B cell (primary cell): ENCODE data around the gene UGT1A6.

Experiments used
- EZH2 ChIP-seq: IDR thresholded peaks from 2 replicates; pipeline ENCODE4 v1.6.1; 2012; ENCODE audit warnings: borderline replicate concordance, low read depth, mild to moderate bottlenecking, moderate library complexity, low read length; ENCODE audit not compliant: insufficient read depth, poor library complexity, severe bottlenecking
- TF ChIP-seq, protein P1 (sequence below): fragments of 200-600 bp; IDR thresholded peaks from one replicate; pipeline ENCODE4 v1.8.0; 2022; ENCODE audit warnings: antibody characterized with exemption, mild to moderate bottlenecking

GRCh38 chr2:233668605-233669260, 24.0 kb upstream of the UGT1A6 start:
- TF ChIP-seq, protein P1, sequence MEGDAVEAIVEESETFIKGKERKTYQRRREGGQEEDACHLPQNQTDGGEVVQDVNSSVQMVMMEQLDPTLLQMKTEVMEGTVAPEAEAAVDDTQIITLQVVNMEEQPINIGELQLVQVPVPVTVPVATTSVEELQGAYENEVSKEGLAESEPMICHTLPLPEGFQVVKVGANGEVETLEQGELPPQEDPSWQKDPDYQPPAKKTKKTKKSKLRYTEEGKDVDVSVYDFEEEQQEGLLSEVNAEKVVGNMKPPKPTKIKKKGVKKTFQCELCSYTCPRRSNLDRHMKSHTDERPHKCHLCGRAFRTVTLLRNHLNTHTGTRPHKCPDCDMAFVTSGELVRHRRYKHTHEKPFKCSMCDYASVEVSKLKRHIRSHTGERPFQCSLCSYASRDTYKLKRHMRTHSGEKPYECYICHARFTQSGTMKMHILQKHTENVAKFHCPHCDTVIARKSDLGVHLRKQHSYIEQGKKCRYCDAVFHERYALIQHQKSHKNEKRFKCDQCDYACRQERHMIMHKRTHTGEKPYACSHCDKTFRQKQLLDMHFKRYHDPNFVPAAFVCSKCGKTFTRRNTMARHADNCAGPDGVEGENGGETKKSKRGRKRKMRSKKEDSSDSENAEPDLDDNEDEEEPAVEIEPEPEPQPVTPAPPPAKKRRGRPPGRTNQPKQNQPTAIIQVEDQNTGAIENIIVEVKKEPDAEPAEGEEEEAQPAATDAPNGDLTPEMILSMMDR, result no peak
- no peak for TF ChIP-seq EZH2
